GM13976 (cell line): ENCODE measurements around the gene COL4A1.

ENCODE experiments used
- DNase-seq: peaks from one replicate; pipeline ENCODE4 v3.0.0; 2012; ENCODE audit warnings: low spot score
- in situ Hi-C: fragments of 300-500 bp; cut with MboI; formaldehyde crosslinking; loops from one replicate; pipeline ENCODE4 v1.12.0; 2022; ENCODE audit warnings: low sequenced_read_pairs, mixed read lengths, inconsistent platforms; ENCODE audit not compliant: unreplicated experiment
- TF ChIP-seq, protein P1 (sequence below): IDR thresholded peaks from 2 replicates; pipeline ENCODE4 v1.5.1; 2012; ENCODE audit warnings: borderline replicate concordance, mild to moderate bottlenecking; ENCODE audit not compliant: insufficient read depth; ENCODE audit errors: extremely low read depth, missing control alignments, control extremely low read depth

The COL4A1 gene

GRCh38 chr13:110162053-110162452 lies 144.9 kb downstream of the COL4A1 start:
- in situ Hi-C loops = no loop called here
- DNase-seq = no peak

DNA sequence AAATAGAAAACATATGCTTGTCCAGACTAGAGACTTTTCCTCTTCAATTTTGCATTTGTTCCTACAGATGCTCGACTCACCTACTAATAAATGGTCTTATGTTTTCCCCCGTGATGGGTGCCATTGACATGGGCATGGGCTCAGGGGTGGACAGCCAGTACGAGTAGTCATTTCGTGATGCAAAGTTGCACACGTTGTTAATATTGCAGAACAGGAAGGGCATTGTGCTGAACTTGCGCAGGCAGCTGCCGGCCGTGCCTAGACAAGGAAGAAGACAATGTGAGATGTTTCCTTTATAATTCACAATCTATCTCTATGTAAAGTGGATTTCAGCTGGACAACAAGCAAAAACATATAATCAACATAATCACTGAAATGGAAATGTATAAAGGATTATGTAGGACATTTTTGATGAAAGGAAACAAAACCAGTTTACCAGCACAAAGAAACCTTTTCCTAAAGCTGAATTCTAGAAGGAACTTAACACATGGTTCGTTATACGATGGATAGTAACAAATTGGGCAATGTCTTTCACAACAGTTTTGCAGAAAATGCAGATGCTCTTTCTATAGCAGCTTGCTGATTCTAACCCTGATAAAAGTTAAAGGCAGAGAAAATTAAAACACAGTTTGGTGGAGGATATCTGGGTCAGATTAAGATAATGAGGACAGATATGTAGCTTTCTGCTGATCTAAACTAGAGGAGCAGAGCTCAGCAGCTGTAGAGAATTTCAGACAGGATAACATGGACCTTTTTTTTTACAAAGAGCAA lies 145.7 kb downstream of the COL4A1 start:
- DNase-seq = no peak
- in situ Hi-C loops = no loop called here
- TF ChIP-seq, protein P1, sequence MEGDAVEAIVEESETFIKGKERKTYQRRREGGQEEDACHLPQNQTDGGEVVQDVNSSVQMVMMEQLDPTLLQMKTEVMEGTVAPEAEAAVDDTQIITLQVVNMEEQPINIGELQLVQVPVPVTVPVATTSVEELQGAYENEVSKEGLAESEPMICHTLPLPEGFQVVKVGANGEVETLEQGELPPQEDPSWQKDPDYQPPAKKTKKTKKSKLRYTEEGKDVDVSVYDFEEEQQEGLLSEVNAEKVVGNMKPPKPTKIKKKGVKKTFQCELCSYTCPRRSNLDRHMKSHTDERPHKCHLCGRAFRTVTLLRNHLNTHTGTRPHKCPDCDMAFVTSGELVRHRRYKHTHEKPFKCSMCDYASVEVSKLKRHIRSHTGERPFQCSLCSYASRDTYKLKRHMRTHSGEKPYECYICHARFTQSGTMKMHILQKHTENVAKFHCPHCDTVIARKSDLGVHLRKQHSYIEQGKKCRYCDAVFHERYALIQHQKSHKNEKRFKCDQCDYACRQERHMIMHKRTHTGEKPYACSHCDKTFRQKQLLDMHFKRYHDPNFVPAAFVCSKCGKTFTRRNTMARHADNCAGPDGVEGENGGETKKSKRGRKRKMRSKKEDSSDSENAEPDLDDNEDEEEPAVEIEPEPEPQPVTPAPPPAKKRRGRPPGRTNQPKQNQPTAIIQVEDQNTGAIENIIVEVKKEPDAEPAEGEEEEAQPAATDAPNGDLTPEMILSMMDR = no peak

More at GRCh38 chr13:110162053-110162452, 144.9 kb downstream of the COL4A1 start:
- TF ChIP-seq, protein P1 = no peak

GRCh38 chr13:110158226-110158625 lies 148.7 kb downstream of the COL4A1 start:
- in situ Hi-C loops = no loop called here
- TF ChIP-seq, protein P1 = no peak
- no peak for DNase-seq

- in situ Hi-C loops = no loop called here
- TF ChIP-seq, protein P1 = no peak
- DNase-seq = no peak
Observed at GRCh38 chr13:110157718-110158117, 149.2 kb downstream of the COL4A1 start.

DNA sequence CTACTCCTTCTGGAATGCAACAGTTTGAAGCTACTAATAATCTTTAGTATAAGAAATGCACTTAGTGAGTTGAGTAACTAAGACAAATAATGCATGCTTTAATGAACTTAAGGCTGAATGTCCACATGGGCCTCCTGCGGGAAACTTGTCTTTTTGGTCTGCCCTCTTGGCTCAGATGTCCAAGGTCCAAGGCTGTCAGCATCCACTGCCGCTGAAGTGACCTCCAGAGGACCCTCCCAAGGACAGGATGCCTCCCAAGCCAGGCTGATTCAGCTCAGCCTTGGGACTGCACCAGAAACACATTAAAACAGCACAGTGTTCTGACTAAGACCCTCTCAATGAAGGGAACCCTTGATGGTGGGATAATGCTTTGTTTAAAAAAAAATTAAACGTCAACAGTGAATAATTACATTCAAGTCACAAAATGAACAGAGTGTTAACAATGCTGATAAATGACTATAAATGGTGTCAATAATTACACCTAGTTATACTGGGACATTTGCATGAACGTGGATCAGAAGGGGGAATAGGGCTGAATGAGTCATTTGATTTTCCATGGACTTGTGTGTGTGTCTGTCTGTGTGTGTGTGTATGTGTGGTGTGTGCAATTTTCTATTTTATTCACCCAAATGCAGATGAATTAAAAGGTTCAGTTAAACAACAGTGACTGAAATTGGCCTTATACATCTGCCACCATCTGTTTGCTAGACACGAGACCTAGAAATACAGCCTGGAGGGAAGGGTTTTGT lies 150.5 kb downstream of the COL4A1 start:
- in situ Hi-C loops = no loop called here
- no peak for DNase-seq
- TF ChIP-seq, protein P1 = no peak

DNA sequence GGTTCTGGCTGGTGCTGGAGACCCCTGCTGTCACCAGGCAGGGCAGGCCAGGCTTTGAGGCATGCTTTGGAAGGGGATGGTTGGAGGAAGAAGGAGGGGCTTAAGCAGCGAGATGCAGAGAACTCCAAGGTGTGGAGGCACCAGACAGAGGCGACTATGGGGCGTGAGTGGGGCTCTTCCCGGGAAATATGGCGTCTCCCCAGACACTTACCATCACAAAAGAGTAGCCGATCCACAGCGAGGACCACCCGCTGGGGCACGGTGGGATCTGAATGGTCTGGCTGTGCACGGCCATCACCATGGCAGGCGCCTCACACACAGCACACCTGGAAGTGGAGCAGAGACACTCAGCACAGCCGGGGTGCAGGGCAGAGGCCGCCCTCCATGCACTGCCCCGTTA lies 151.9 kb downstream of the COL4A1 start:
- in situ Hi-C loops = no loop called here
- TF ChIP-seq, protein P1 = no peak
- DNase-seq = no peak
